H9 (cell line): ENCODE data around the gene MYO1D. TPM values are rescaled to one million over a fixed set of nuclear protein-coding genes. Genes with fewer than 3 reads are reported as not detected.

Experiments
- DNase-seq: peaks from one replicate; pipeline ENCODE4 v3.0.0-alpha.2; 2017
- H2AFZ ChIP-seq: one replicate; pipeline ENCODE4 v1.6.1; 2013; ENCODE audit warnings: mild to moderate bottlenecking, low read length, control low read depth, moderate library complexity
- H2AK5ac ChIP-seq: 2 replicates; pipeline ENCODE4 v1.6.1; 2013; ENCODE audit warnings: low read length, control low read depth, mixed read lengths; ENCODE audit not compliant: insufficient read length
- H2BK120ac ChIP-seq: one replicate; pipeline ENCODE4 v1.6.1; 2013; ENCODE audit warnings: low read depth, mild to moderate bottlenecking, low read length, control low read depth, inconsistent platforms; ENCODE audit not compliant: poor library complexity, severe bottlenecking
- H2BK12ac ChIP-seq: 2 replicates; pipeline ENCODE4 v1.6.1; 2013; ENCODE audit warnings: low read length, control low read depth, mixed read lengths, low read depth; ENCODE audit not compliant: insufficient read length
- H2BK15ac ChIP-seq: 2 replicates; pipeline ENCODE4 v1.6.1; 2013; ENCODE audit warnings: low read depth, low read length, control low read depth
- H2BK20ac ChIP-seq: one replicate; pipeline ENCODE4 v1.6.1; 2013; ENCODE audit warnings: low read depth, mild to moderate bottlenecking, low read length, control low read depth, inconsistent platforms; ENCODE audit not compliant: poor library complexity, severe bottlenecking
- H2BK5ac ChIP-seq: 2 replicates; pipeline ENCODE4 v1.6.1; 2013; ENCODE audit warnings: low read length, control low read depth, mixed read lengths; ENCODE audit not compliant: insufficient read length
- H3K14ac ChIP-seq: 2 replicates; pipeline ENCODE4 v1.6.1; 2013; ENCODE audit warnings: low read length, control low read depth; ENCODE audit not compliant: insufficient read depth
- H3K18ac ChIP-seq: 2 replicates; pipeline ENCODE4 v1.6.1; 2013; ENCODE audit warnings: low read depth, mild to moderate bottlenecking, mixed read lengths, low read length, control low read depth; ENCODE audit not compliant: insufficient read length
- H3K23ac ChIP-seq: 2 replicates; pipeline ENCODE4 v1.6.1; 2013; ENCODE audit warnings: low read length, control low read depth, mixed read lengths, low read depth; ENCODE audit not compliant: insufficient read length
- H3K23me2 ChIP-seq: 2 replicates; pipeline ENCODE4 v1.6.1; 2013; ENCODE audit warnings: low read depth, mild to moderate bottlenecking, mixed read lengths, low read length, control low read depth; ENCODE audit not compliant: insufficient read length, poor library complexity, severe bottlenecking
- H3K27ac ChIP-seq: 2 replicates; pipeline ENCODE4 v1.5.1; 2013; ENCODE audit warnings: low read length, control low read depth, mixed read lengths, low read depth; ENCODE audit not compliant: insufficient read length
- H3K27me3 ChIP-seq: 2 replicates; pipeline ENCODE4 v1.6.1; 2013; ENCODE audit warnings: low read length, control low read depth, inconsistent platforms; ENCODE audit not compliant: insufficient read depth
- H3K4ac ChIP-seq: 2 replicates; pipeline ENCODE4 v1.6.1; 2013; ENCODE audit warnings: low read depth, mild to moderate bottlenecking, control low read depth, inconsistent platforms, low read length, moderate library complexity
- H3K4me1 ChIP-seq: 2 replicates; pipeline ENCODE4 v1.6.1; 2013; ENCODE audit warnings: low read length, control low read depth, inconsistent platforms; ENCODE audit not compliant: insufficient read depth
- H3K4me2 ChIP-seq: 2 replicates; pipeline ENCODE4 v1.6.1; 2013; ENCODE audit warnings: low read length, control low read depth, mixed read lengths; ENCODE audit not compliant: insufficient read length, insufficient read depth
- H3K56ac ChIP-seq: 2 replicates; pipeline ENCODE4 v1.6.1; 2013; ENCODE audit warnings: low read depth, mild to moderate bottlenecking, mixed read lengths, low read length, control low read depth; ENCODE audit not compliant: insufficient read length
- H3K79me1 ChIP-seq: 2 replicates; pipeline ENCODE4 v1.6.1; 2013; ENCODE audit warnings: low read depth, mild to moderate bottlenecking, moderate library complexity, low read length, control low read depth, inconsistent platforms; ENCODE audit not compliant: insufficient read depth, poor library complexity, severe bottlenecking
- H3K79me2 ChIP-seq: 2 replicates; pipeline ENCODE4 v1.6.1; 2013; ENCODE audit warnings: low read length, control low read depth, inconsistent platforms; ENCODE audit not compliant: insufficient read depth
- H3K9ac ChIP-seq: 2 replicates; pipeline ENCODE4 v1.6.1; 2013; ENCODE audit warnings: low read length, control low read depth, mixed read lengths; ENCODE audit not compliant: insufficient read length; ENCODE audit errors: extremely low read depth
- H3K9me3 ChIP-seq: one replicate; pipeline ENCODE4 v1.6.1; 2013; ENCODE audit warnings: low read depth, low read length, inconsistent platforms; ENCODE audit not compliant: control insufficient read depth
- H3T11ph ChIP-seq: one replicate; pipeline ENCODE4 v1.6.1; 2013; ENCODE audit warnings: mild to moderate bottlenecking, low read length, control low read depth, inconsistent platforms
- H4K20me1 ChIP-seq: one replicate; pipeline ENCODE4 v1.6.1; 2013; ENCODE audit not compliant: control insufficient read depth, insufficient read length, insufficient read depth
- H4K5ac ChIP-seq: 2 replicates; pipeline ENCODE4 v1.6.1; 2013; ENCODE audit warnings: low read depth, mild to moderate bottlenecking, mixed read lengths, low read length, control low read depth; ENCODE audit not compliant: insufficient read length
- H4K8ac ChIP-seq: replicated peaks from 2 replicates; pipeline ENCODE4 v1.6.1; 2013; ENCODE audit warnings: low read length, control low read depth, mixed read lengths, low read depth; ENCODE audit not compliant: insufficient read length
- H4K91ac ChIP-seq: 2 replicates; pipeline ENCODE4 v1.6.1; 2013; ENCODE audit warnings: low read depth, mild to moderate bottlenecking, moderate library complexity, mixed read lengths, low read length, control low read depth; ENCODE audit not compliant: insufficient read length
- H3K27ac Mint-ChIP-seq, 3 experiments: 2 replicates in 2 of 3; 3 replicates in 1 of 3; pipeline ENCODE4 v1.8.0; 2020 to 2021; ENCODE audit warnings: mixed read lengths in 3 of 3, mild to moderate bottlenecking in 1 of 3, moderate library complexity in 1 of 3
- H3K27me3 Mint-ChIP-seq: 2 replicates; pipeline ENCODE4 v1.8.0; 2021; ENCODE audit warnings: low read depth, mild to moderate bottlenecking, moderate library complexity, mixed read lengths
- H3K36me3 Mint-ChIP-seq, 3 experiments: 2 replicates in 2 of 3; 3 replicates in 1 of 3; pipeline ENCODE4 v1.8.0; 2020 to 2021; ENCODE audit warnings: low read depth in 3 of 3, mixed read lengths in 3 of 3; ENCODE audit not compliant: insufficient read depth in 1 of 3
- H3K4me1 Mint-ChIP-seq, 2 experiments: 2 replicates each; pipeline ENCODE4 v1.8.0; 2020; ENCODE audit warnings: mixed read lengths in 2 of 2
- H3K4me3 Mint-ChIP-seq, 2 experiments: 2 replicates in 1 of 2; 3 replicates in 1 of 2; pipeline ENCODE4 v1.8.0; 2020 to 2021; ENCODE audit warnings: mild to moderate bottlenecking in 2 of 2, mixed read lengths in 2 of 2, moderate library complexity in 1 of 2
- H3K9me3 Mint-ChIP-seq, 2 experiments: 2 replicates in 1 of 2; 3 replicates in 1 of 2; pipeline ENCODE4 v1.8.0; 2020; ENCODE audit warnings: mild to moderate bottlenecking in 2 of 2, mixed read lengths in 2 of 2, moderate library complexity in 1 of 2
- whole genome bisulfite sequencing: extraction: QIAGEN DNeasy Blood & Tissue Kit; methylation state at CpG from one replicate; pipeline ENCODE4 v1.1.7; 2013; ENCODE audit warnings: missing lambda C conversion rate, low lambda C conversion rate, mixed read lengths; ENCODE audit not compliant: insufficient read length; ENCODE audit errors: extremely low coverage; 5-methylcytosine and 5-hydroxymethylcytosine counted together
- total RNA-seq: library from RNA; stranded (reverse); gene quantifications from 2 replicates; pipeline ENCODE4 v1.2.1, GENCODE V29; 2021
- TF ChIP-seq, protein P1 (sequence below): fragments of 200-600 bp; sonication (generic); conservative IDR thresholded peaks from 3 replicates; pipeline ENCODE4 v1.8.0; 2021; ENCODE audit warnings: antibody characterized with exemption, mild to moderate bottlenecking

The MYO1D gene
- total RNA-seq, 1 experiment from 2014 or later, result 19.0 TPM

DNA sequence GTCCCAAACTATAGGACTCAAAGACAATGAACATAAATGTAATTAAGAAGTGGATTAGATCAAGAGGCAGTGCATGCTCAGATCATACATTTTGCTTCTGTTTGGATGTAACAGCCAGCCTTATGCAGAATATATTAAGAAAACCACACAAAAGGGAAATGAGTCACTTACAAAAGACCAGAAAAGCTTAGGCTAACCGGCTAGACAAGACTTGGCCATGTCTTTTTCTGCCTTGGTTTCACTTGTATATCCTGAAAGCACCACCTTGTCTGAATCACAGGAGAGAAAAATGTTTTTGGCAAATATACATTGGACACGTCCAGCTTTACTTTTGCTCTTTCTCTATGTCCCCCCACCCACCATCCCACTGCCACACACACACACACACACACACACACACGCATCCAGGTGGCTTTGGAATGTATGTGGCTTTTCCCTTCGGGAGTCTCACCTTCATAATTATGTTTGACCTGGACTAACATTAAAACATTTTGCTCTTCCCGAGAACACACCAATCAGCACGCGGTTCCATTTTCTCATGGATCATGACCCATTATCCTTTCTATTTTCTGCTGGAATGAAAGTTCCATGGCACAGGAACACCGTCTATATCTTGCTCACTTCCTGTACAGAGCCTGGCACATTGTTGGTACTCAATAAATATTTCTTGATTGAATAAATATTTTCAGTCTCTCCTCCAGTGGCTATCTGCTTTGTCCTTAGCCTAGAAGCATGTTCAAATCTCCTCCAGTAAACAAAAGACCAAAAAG, 325.6 kb downstream of the MYO1D start:
- Histone ChIP-seq H3K4me2 (no peak overlapping the region), H3K79me1 (no peaks in the 10 kb centered on the region), H3K56ac (no peak overlapping the region), H2BK20ac (no peak overlapping the region), H2AFZ (no peak overlapping the region), H3K9me3 (no peaks in the 10 kb centered on the region), H2BK5ac (no peak overlapping the region), H3K4me1 (peaks cover 4% of the 10 kb centered on the region; the same call in 1 of the 2 replicates), H2BK12ac (no peak overlapping the region), H3K4ac (no peak overlapping the region), H2BK15ac (no peak overlapping the region), H3K14ac (no peak overlapping the region), H3K27ac (no peak overlapping the region), H3K18ac (no peak overlapping the region), H2BK120ac (no peak overlapping the region), H4K5ac (no peak overlapping the region), H3T11ph (no peak overlapping the region), H3K23me2 (no peaks in the 10 kb centered on the region), H2AK5ac (no peak overlapping the region), H4K20me1 (no peaks in the 10 kb centered on the region), H4K8ac (no peak overlapping the region), H3K27me3 (no peaks in the 10 kb centered on the region), H3K79me2 (no peaks in the 10 kb centered on the region), H4K91ac (no peak overlapping the region), H3K9ac (no peak overlapping the region), H3K23ac (no peak overlapping the region)
- DNase-seq, result no peak
- whole genome bisulfite sequencing, result no CpG with 5 or more reads among the region's 8 CpGs
- H3K9me3 Mint-ChIP-seq, result no peaks in the 10 kb centered on the region
- TF ChIP-seq, protein P1, sequence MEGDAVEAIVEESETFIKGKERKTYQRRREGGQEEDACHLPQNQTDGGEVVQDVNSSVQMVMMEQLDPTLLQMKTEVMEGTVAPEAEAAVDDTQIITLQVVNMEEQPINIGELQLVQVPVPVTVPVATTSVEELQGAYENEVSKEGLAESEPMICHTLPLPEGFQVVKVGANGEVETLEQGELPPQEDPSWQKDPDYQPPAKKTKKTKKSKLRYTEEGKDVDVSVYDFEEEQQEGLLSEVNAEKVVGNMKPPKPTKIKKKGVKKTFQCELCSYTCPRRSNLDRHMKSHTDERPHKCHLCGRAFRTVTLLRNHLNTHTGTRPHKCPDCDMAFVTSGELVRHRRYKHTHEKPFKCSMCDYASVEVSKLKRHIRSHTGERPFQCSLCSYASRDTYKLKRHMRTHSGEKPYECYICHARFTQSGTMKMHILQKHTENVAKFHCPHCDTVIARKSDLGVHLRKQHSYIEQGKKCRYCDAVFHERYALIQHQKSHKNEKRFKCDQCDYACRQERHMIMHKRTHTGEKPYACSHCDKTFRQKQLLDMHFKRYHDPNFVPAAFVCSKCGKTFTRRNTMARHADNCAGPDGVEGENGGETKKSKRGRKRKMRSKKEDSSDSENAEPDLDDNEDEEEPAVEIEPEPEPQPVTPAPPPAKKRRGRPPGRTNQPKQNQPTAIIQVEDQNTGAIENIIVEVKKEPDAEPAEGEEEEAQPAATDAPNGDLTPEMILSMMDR, result no peak
- no peak overlapping the region for H3K4me3 Mint-ChIP-seq
- no peaks in the 10 kb centered on the region; the same call in 1 of the 2 replicates for H3K27me3 Mint-ChIP-seq
- no peak overlapping the region for H3K27ac Mint-ChIP-seq
- no peaks in the 10 kb centered on the region for H3K36me3 Mint-ChIP-seq
- peaks cover 27 to 29% of the 10 kb centered on the region in 2 experiments for H3K4me1 Mint-ChIP-seq
